ENCODE data around the gene SIDT2. TPM values are rescaled to one million over a fixed set of nuclear protein-coding genes. Genes with fewer than 3 reads are reported as not detected.

The SIDT2 gene
- polyA plus RNA-seq, 1 donor from 2014 or later: 11.1 TPM

DNA sequence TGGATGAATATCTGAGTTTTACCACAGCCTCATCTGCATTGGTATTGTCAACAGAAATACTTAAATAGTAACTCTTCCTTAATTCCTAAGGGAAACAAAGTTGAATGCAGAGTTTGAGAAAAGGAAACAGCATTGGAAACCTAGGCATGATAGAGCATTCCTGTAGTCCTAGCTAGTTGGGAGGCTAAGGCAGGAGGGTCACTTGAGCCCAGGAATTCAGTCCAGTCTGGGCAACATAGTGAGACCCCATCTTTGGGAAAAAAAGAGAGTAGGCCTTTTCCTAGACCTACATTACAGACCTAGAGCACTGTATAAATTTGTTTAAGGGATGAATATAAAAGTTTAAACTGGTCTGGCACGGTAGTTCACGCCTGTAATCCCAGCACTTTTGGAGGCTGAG, 21.0 kb upstream of the SIDT2 start:
- Histone ChIP-seq H3K9ac (ENCODE audit: low read length) (no peak overlapping the region), H3F3A (ENCODE audit: insufficient read depth, low read length, poor library complexity, severe bottlenecking) (no peaks in the 10 kb centered on the region), H3K79me2 (replicated peaks; ENCODE audit: insufficient read depth, low read length) (peaks cover 52% of the 10 kb centered on the region), H4K20me1 (ENCODE audit: insufficient read depth) (peaks cover 4% of the 10 kb centered on the region), H3K9me3 (ENCODE audit: low read length) (no peaks in the 10 kb centered on the region), H3K4me3 (ENCODE audit: low read length) (no peak overlapping the region), H3K27ac (ENCODE audit: low read length) (no peak overlapping the region), H3K27me3 (ENCODE audit: insufficient read depth, low read depth, low read length) (no peaks in the 10 kb centered on the region), H2AFZ (ENCODE audit: low read depth, low read length) (no peak overlapping the region), H3K4me2 (ENCODE audit: low read length) (no peak overlapping the region), H3K9me2 (ENCODE audit: insufficient read depth, low read length) (no peaks in the 10 kb centered on the region), H3K36me3 (ENCODE audit: insufficient read depth, low read length) (no peaks in the 10 kb centered on the region)
- TF ChIP-seq TAF1 (IDR thresholded peaks at IDR 0.05; ENCODE audit: low read depth) (no peak), RAD21 (conservative IDR thresholded peaks at IDR 0.05) (no peak), EP300 (conservative IDR thresholded peaks at IDR 0.05; ENCODE audit: poor library complexity, severe bottlenecking) (no peak), POLR2AphosphoS5 (IDR thresholded peaks at IDR 0.05) (no peak), SMC3 (conservative IDR thresholded peaks at IDR 0.05; ENCODE audit: poor library complexity) (no peak), EZH2 (IDR thresholded peaks at IDR 0.05; ENCODE audit: borderline replicate concordance, insufficient read depth, low read length, poor library complexity, severe bottlenecking) (no peak), MXI1 (conservative IDR thresholded peaks at IDR 0.05; ENCODE audit: poor library complexity, severe bottlenecking) (no peak)
- TF ChIP-seq, protein P1, sequence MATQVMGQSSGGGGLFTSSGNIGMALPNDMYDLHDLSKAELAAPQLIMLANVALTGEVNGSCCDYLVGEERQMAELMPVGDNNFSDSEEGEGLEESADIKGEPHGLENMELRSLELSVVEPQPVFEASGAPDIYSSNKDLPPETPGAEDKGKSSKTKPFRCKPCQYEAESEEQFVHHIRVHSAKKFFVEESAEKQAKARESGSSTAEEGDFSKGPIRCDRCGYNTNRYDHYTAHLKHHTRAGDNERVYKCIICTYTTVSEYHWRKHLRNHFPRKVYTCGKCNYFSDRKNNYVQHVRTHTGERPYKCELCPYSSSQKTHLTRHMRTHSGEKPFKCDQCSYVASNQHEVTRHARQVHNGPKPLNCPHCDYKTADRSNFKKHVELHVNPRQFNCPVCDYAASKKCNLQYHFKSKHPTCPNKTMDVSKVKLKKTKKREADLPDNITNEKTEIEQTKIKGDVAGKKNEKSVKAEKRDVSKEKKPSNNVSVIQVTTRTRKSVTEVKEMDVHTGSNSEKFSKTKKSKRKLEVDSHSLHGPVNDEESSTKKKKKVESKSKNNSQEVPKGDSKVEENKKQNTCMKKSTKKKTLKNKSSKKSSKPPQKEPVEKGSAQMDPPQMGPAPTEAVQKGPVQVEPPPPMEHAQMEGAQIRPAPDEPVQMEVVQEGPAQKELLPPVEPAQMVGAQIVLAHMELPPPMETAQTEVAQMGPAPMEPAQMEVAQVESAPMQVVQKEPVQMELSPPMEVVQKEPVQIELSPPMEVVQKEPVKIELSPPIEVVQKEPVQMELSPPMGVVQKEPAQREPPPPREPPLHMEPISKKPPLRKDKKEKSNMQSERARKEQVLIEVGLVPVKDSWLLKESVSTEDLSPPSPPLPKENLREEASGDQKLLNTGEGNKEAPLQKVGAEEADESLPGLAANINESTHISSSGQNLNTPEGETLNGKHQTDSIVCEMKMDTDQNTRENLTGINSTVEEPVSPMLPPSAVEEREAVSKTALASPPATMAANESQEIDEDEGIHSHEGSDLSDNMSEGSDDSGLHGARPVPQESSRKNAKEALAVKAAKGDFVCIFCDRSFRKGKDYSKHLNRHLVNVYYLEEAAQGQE (IDR thresholded peaks at IDR 0.05; ENCODE audit: borderline replicate concordance): no peak
- TF ChIP-seq, protein P2, sequence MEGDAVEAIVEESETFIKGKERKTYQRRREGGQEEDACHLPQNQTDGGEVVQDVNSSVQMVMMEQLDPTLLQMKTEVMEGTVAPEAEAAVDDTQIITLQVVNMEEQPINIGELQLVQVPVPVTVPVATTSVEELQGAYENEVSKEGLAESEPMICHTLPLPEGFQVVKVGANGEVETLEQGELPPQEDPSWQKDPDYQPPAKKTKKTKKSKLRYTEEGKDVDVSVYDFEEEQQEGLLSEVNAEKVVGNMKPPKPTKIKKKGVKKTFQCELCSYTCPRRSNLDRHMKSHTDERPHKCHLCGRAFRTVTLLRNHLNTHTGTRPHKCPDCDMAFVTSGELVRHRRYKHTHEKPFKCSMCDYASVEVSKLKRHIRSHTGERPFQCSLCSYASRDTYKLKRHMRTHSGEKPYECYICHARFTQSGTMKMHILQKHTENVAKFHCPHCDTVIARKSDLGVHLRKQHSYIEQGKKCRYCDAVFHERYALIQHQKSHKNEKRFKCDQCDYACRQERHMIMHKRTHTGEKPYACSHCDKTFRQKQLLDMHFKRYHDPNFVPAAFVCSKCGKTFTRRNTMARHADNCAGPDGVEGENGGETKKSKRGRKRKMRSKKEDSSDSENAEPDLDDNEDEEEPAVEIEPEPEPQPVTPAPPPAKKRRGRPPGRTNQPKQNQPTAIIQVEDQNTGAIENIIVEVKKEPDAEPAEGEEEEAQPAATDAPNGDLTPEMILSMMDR (IDR thresholded peaks at IDR 0.05; ENCODE audit: poor library complexity, severe bottlenecking): no peak

DNA sequence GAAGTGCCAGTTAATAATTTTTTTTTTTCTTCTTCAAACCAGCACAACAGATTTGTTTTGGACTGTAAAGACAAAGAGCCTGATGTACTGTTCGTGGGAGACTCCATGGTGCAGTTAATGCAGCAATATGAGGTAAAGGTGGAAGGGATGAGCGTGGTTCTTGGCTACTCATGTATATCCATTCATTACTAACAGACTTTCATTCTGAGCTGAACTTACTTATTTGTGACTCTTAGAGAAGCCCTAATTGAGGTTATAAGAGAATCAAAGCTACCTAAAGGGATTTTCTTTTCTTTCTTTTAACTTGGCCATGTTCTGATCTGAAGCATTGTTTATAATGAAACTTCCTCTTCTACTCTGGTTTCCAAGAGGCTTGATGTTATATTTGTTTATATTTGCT, 18.7 kb upstream of the SIDT2 start:
- H3K9me3 ChIP-seq (ENCODE audit: low read length): no peaks in the 10 kb centered on the region
- H2AFZ ChIP-seq (ENCODE audit: low read depth, low read length): no peak overlapping the region
- no peaks in the 10 kb centered on the region for H3K27me3 ChIP-seq (ENCODE audit: insufficient read depth, low read depth, low read length)
- H3K4me2 ChIP-seq (ENCODE audit: low read length): no peak overlapping the region
- H3K27ac ChIP-seq (ENCODE audit: low read length): no peak overlapping the region
- no peak overlapping the region for H3K9ac ChIP-seq (ENCODE audit: low read length)
- peaks cover 29% of the 10 kb centered on the region for H3K79me2 ChIP-seq (replicated peaks; ENCODE audit: insufficient read depth, low read length)
- H3F3A ChIP-seq (ENCODE audit: insufficient read depth, low read length, poor library complexity, severe bottlenecking): no peaks in the 10 kb centered on the region
- TF ChIP-seq, protein P1 (IDR thresholded peaks at IDR 0.05; ENCODE audit: borderline replicate concordance): no peak
- no peak for TF ChIP-seq POLR2AphosphoS5 (IDR thresholded peaks at IDR 0.05)
- TF ChIP-seq EZH2 (IDR thresholded peaks at IDR 0.05; ENCODE audit: borderline replicate concordance, insufficient read depth, low read length, poor library complexity, severe bottlenecking): no peak
- no peak for TF ChIP-seq RAD21 (conservative IDR thresholded peaks at IDR 0.05)
- peaks cover 4% of the 10 kb centered on the region for H4K20me1 ChIP-seq (ENCODE audit: insufficient read depth)
- no peaks in the 10 kb centered on the region for H3K36me3 ChIP-seq (ENCODE audit: insufficient read depth, low read length)
- H3K4me3 ChIP-seq (ENCODE audit: low read length): no peak overlapping the region
- H3K9me2 ChIP-seq (ENCODE audit: insufficient read depth, low read length): no peaks in the 10 kb centered on the region

All from neural cell (in vitro differentiated cells).